Lower leg skin (tissue), 3 donors: Measurements from ENCODE around the gene LSM3.

Experiments
- POLR2A ChIP-seq, 2 donors: fragments of 450-650 bp; IDR thresholded peaks; one replicate each; pipeline ENCODE4 v1.6.1; 2016 to 2017; ENCODE audit warnings: antibody characterized with exemption in 2 of 2, mild to moderate bottlenecking in 1 of 2, moderate library complexity in 1 of 2
- TF ChIP-seq, protein P1 (sequence below), 3 donors: fragments of 450-650 bp; IDR thresholded peaks; one replicate each; pipeline ENCODE4 v1.5.1; 2016; ENCODE audit warnings: antibody characterized with exemption in 3 of 3, mild to moderate bottlenecking in 3 of 3, moderate library complexity in 2 of 3

DNA sequence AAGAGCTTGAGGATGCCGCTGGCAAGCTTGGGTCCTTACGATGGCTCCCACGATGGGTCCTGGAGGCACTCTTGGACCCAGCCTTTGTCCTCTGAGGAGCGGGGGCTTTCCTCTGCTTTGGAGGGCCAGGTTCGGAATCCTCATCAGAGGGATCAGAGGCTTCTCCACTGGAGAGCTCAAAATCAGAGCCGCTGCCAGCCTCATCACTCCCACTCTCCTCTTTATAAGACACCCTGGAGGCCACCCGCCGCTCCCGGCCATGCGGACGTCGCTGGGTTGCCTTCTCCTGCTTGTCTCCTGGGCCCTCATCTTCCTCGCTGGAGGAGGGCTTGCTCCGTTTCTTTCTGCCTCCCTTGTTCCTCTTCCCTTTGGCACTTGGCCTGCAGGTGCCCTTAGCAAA is 20.2 kb upstream of the LSM3 start:
- no peak for TF ChIP-seq POLR2A (IDR thresholded peaks at IDR 0.05)
- TF ChIP-seq, protein P1, sequence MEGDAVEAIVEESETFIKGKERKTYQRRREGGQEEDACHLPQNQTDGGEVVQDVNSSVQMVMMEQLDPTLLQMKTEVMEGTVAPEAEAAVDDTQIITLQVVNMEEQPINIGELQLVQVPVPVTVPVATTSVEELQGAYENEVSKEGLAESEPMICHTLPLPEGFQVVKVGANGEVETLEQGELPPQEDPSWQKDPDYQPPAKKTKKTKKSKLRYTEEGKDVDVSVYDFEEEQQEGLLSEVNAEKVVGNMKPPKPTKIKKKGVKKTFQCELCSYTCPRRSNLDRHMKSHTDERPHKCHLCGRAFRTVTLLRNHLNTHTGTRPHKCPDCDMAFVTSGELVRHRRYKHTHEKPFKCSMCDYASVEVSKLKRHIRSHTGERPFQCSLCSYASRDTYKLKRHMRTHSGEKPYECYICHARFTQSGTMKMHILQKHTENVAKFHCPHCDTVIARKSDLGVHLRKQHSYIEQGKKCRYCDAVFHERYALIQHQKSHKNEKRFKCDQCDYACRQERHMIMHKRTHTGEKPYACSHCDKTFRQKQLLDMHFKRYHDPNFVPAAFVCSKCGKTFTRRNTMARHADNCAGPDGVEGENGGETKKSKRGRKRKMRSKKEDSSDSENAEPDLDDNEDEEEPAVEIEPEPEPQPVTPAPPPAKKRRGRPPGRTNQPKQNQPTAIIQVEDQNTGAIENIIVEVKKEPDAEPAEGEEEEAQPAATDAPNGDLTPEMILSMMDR (IDR thresholded peaks at IDR 0.05): no peak
